Endothelial cell of umbilical vein (primary cell): ENCODE results near the gene RILPL2.

Experiments used
- CTCF ChIP-seq, 2 donors: IDR thresholded peaks; 1 replicate in 1 of 2; 2 replicates in 1 of 2; pipeline ENCODE4 v1.5.1; 2011; ENCODE audit warnings: low read length in 2 of 2, mild to moderate bottlenecking in 2 of 2, moderate library complexity in 2 of 2, control low read depth in 1 of 2, inconsistent platforms in 1 of 2, low read depth in 1 of 2; ENCODE audit not compliant: insufficient read depth in 1 of 2; ENCODE audit errors: extremely low read depth in 1 of 2
- POLR2AphosphoS5 ChIP-seq: IDR thresholded peaks from 2 replicates; pipeline ENCODE4 v1.6.1; 2012; ENCODE audit warnings: low read depth, mild to moderate bottlenecking, control low read depth, low read length, moderate library complexity; ENCODE audit not compliant: insufficient read depth

DNA sequence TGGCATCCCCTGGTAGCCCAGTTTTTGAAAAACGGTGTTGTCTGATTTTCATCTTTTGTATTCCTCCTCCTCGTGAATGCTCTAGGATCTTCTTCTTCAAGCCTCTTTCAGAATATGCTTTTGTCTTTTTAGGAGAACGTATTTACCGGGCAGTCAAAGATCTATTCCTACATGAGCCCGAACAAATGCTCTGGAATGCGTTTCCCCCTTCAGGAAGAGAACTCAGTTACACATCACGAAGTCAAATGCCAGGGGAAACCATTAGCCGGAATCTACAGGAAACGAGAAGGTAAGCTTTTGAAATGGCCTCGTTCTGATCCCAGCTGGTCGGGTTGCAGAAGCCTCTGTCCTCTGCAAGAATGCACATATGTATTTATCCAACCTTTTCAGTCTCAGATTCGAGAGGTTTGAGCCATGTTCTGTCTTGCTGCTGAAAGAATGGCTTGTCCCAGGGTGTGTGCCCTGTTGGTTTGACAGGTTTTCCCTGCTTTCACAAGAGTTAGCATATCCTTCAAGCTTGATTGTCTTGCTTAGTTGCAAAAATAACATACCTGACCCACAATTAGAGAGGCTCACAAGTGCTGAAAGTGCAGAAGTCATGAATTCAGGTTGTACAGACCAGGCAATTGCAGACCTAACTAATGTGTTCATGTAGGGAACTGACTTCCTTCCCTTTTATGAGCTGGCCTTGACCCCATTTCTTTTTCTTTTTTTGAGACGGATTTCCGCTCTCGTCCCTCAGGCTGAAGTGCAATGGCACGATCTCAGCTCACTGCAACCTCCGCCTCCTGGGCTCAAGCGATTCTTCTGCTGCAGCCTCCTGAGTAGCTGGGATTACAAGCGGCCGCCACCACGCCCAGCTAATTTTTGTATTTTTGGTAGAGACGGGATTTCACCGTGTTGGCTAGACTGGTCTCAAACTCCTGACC is 45.7 kb downstream of the RILPL2 start:
- TF ChIP-seq CTCF (IDR thresholded peaks at IDR 0.05; ENCODE audit: extremely low read depth in 1 of 2, insufficient read depth in 1 of 2, low read depth in 1 of 2, low read length in 2 of 2) (no peak), POLR2AphosphoS5 (peak; percentile 36)
